Cardiac fibroblast (primary cell): ENCODE data around the gene IPO7.
A peak's percentile ranks its signal among the peaks of the same experiment; 100 is the strongest.
"Not testable (repeated sequence)": the region's sequence is repeated elsewhere in the genome, so short reads cannot be mapped to it uniquely, and the experiment has no call there.

ENCODE experiments used
- DNase-seq, 2 donors: peaks; one replicate each; pipeline versions ENCODE4 v3.0.0 to v3.0.0-alpha.2; 2010; ENCODE audit warnings: low read depth in 2 of 2
- H3K4me3 ChIP-seq, 2 donors: replicated peaks in 1 of 2; 1 replicate in 1 of 2; 2 replicates in 1 of 2; pipeline ENCODE4 v1.5.1; 2011; ENCODE audit warnings: low read depth in 2 of 2, low read length in 2 of 2, mild to moderate bottlenecking in 2 of 2, moderate library complexity in 1 of 2
- CTCF ChIP-seq: IDR thresholded peaks from one replicate; pipeline ENCODE4 v1.5.1; 2011; ENCODE audit warnings: low read depth, mild to moderate bottlenecking, low read length, inconsistent platforms

The IPO7 gene

GRCh38 chr11:9384535-9385326 is at the start of gene IPO7:
Gene IPO7 (plus strand): TSS chr11:9384652. CDS start chr11:9384764, 112 bp downstream.
- TF ChIP-seq CTCF: peak; percentile 39
- peak; percentile 92 to 93 for DNase-seq
- H3K4me3 ChIP-seq: peak within 1 kb of the TSS; percentile 90 to 92

GRCh38 chr11:9341638-9342178 is 42.7 kb upstream of the IPO7 start:
- no peak overlapping the region for H3K4me3 ChIP-seq
- no peak for TF ChIP-seq CTCF
- no peak for DNase-seq

- TF ChIP-seq CTCF: no peak
- no peak overlapping the region for H3K4me3 ChIP-seq
- no peak for DNase-seq
Measured at GRCh38 chr11:9344061-9344680, 40.3 kb upstream of the IPO7 start.

GRCh38 chr11:9347100-9347499 is 37.4 kb upstream of the IPO7 start:
- no peak for TF ChIP-seq CTCF
- H3K4me3 ChIP-seq: no peak overlapping the region
- no peak for DNase-seq

- not testable (repeated sequence) for H3K4me3 ChIP-seq, DNase-seq
Measured at GRCh38 chr11:9347779-9348178, 36.7 kb upstream of the IPO7 start.

- TF ChIP-seq CTCF: no peak
- no peak for DNase-seq
- no peak overlapping the region for H3K4me3 ChIP-seq
Measured at GRCh38 chr11:9351321-9351881, 33.1 kb upstream of the IPO7 start.

GRCh38 chr11:9357041-9357440 is 27.4 kb upstream of the IPO7 start:
- TF ChIP-seq CTCF: no peak
- no peak overlapping the region for H3K4me3 ChIP-seq
- DNase-seq: no peak

GRCh38 chr11:9360862-9361622 is 23.4 kb upstream of the IPO7 start:
- not testable (repeated sequence) for DNase-seq, H3K4me3 ChIP-seq
